ENCODE measurements around the gene SBF1. TPM values are rescaled to one million over a fixed set of nuclear protein-coding genes. Genes with fewer than 3 reads are reported as not detected.

Gene SBF1
- 10 to 100 TPM; 60.2 to 77.5 TPM for total RNA-seq

GRCh38 chr22:50474710-50475651 lies at the start of gene SBF1:
Gene SBF1 (minus strand): TSS chr22:50475035. CDS start chr22:50474840, 195 bp downstream.
- 3 to 10% methylated on average over 6 to 74 of the region's 97 CpGs for WGBS, 2 donors
- Histone ChIP-seq H3K27me3 (no peaks in the 10 kb centered on the region), H3K27ac (peak within 1 kb of the TSS; percentile 77 to 87 (median 84)), H3K4me3 (peak within 1 kb of the TSS; percentile 47 to 77), H3K4me1 (peaks cover 45% of the 10 kb centered on the region), H3K9me3 (no peaks in the 10 kb centered on the region), H3K36me3 (replicated peaks in 1 of 2; ENCODE audit: insufficient read depth in 1 of 2, low read depth in 2 of 2) (no peaks in the 10 kb centered on the region)
- intact Hi-C loops (cut with DNase I), result no loop called here
- DNase-seq (peak; percentile 93 to 96 (median 94)), ATAC-seq (peak; percentile 97)
- peak; percentile 48 to 61 (median 61) for TF ChIP-seq POLR2A (IDR thresholded peaks at IDR 0.05)
- TF ChIP-seq CTCF (IDR thresholded peaks at IDR 0.05), result no peak

GRCh38 chr22:50523806-50524675 lies 49.2 kb upstream of the SBF1 start:
- no peaks in the 10 kb centered on the region for H3K9me3 ChIP-seq
- H3K27ac ChIP-seq, result peak overlapping the region in 1 of 4 donors; percentile 92
- H3K4me3 ChIP-seq, result no peak overlapping the region
- ATAC-seq, result no peak
- H3K4me1 ChIP-seq, result peaks cover 33% of the 10 kb centered on the region
- no peaks in the 10 kb centered on the region for H3K27me3 ChIP-seq
- peaks cover 0 to 10% of the 10 kb centered on the region in 2 donors for H3K36me3 ChIP-seq (replicated peaks in 1 of 2; ENCODE audit: insufficient read depth in 1 of 2, low read depth in 2 of 2)
- TF ChIP-seq CTCF (IDR thresholded peaks at IDR 0.05), result no peak
- TF ChIP-seq POLR2A (IDR thresholded peaks at IDR 0.05), result no peak
- WGBS, 2 donors, result 75 to 80% methylated on average over 7 to 21 of the region's 25 CpGs
- no peak for DNase-seq
- intact Hi-C loops (cut with DNase I), result no loop called here

GRCh38 chr22:50523458-50523805 lies 48.6 kb upstream of the SBF1 start:
- H3K36me3 ChIP-seq (replicated peaks in 1 of 2; ENCODE audit: insufficient read depth in 1 of 2, low read depth in 2 of 2), result peaks cover 0 to 12% of the 10 kb centered on the region in 2 donors
- intact Hi-C loops (cut with DNase I), result no loop called here
- no peak overlapping the region for H3K27ac ChIP-seq
- peaks cover 33% of the 10 kb centered on the region for H3K4me1 ChIP-seq
- no peaks in the 10 kb centered on the region for H3K9me3 ChIP-seq
- DNase-seq (no peak), ATAC-seq (no peak)
- no peaks in the 10 kb centered on the region for H3K27me3 ChIP-seq
- 91 to 92% methylated on average over 8 to 16 of the region's 16 CpGs for WGBS, 2 donors
- no peak for TF ChIP-seq CTCF (IDR thresholded peaks at IDR 0.05)
- no peak for TF ChIP-seq POLR2A (IDR thresholded peaks at IDR 0.05)
- no peak overlapping the region for H3K4me3 ChIP-seq

- Histone ChIP-seq H3K27ac (no peak overlapping the region), H3K4me1 (peaks cover 33% of the 10 kb centered on the region), H3K9me3 (no peaks in the 10 kb centered on the region), H3K4me3 (no peak overlapping the region), H3K36me3 (replicated peaks in 1 of 2; ENCODE audit: insufficient read depth in 1 of 2, low read depth in 2 of 2) (peaks cover 0 to 12% of the 10 kb centered on the region in 2 donors), H3K27me3 (no peaks in the 10 kb centered on the region)
- WGBS, 2 donors, result 86 to 96% methylated on average over 5 to 15 of the region's 22 CpGs
- intact Hi-C loops (cut with DNase I), result no loop called here
- TF ChIP-seq POLR2A (IDR thresholded peaks at IDR 0.05), result no peak
- TF ChIP-seq CTCF (IDR thresholded peaks at IDR 0.05), result no peak
- ATAC-seq, result no peak
- DNase-seq, result no peak
These were observed 48.1 kb upstream of the SBF1 start for GRCh38 chr22:50522806-50523438.

All from body of pancreas (tissue), 4 donors.